Measurements from ENCODE around the gene HS3ST5.
"Not testable (repeated sequence)": the region's sequence is repeated elsewhere in the genome, so short reads cannot be mapped to it uniquely, and the experiment has no call there.

HS3ST5 gene

GRCh38 chr6:114181664-114182063 is 161.2 kb downstream of the HS3ST5 start:
- DNase-seq = no peak

- no peak for DNase-seq
These were observed 163.4 kb downstream of the HS3ST5 start for GRCh38 chr6:114179411-114179810.

DNA sequence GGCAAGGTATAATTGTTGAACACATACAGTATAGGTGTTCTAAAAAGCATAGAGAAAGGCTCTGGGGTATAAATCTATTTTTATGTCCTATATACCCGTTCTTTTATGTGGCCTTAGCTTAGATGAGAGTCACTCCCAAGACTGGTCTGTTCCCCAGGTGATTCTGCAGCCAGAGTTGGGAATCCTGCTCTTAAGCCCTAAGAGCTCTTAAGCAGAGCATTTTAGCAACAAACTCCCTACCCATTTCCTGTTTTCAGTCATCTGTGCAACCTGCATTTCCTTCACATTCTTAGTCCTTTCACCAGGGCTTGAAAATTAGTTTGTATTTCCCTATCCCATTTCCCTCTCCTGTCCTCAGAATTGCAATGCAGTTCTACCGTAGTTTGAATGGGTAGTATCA is 166.1 kb downstream of the HS3ST5 start:
- no peak for DNase-seq

DNA sequence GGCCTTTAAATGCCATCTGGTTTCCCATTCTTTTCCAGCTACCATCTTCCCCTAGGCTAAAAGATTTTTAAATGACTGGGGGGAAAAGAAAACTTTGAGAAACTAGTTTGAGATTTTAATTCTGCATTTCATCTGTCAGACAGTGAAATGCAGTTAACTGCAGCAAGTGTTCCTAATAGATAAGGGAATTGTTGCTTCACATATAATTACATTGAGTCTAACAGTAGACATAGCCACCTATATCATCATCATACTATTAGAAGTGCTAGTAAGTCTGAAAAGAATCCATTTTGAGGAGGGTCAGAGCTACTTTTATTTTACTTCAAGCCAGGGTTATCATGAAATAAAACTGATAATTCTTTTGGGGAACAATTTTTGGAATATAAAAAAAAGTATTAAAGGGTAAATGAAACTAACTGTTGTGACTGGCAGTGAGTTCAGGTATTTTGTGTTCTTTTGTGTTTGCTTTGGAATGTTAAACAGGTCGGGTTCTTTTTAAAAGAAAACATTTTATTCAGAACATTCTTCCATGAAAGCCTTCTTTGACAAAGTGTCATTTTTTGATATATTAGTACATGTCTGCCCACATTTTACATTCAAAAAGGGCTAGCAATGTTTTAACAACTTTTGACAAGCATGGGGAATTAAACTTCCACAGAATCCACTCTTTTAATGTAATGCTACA is 170.1 kb downstream of the HS3ST5 start:
- DNase-seq = no peak

GRCh38 chr6:114171473-114171872 is 171.3 kb downstream of the HS3ST5 start:
- DNase-seq = no peak

DNA sequence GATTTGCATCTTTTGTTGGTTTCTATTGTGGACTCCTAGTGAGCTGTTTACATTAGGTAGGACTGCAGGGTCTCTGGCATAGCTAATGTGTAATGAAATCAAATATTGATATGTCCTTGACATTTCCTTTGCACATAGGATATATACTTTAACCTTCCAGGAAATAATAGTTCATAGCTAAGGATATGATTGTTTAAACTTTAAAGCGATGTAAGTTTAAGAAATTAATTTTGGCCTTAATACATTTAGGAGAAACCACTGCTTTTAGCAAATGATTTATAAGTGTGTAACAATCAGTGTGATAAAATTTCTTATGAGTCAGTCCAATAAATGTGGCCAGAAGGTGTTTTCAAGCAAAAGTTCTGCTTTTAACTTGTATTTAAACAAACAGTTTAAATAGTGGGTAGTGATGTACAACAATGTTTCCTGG is 171.8 kb downstream of the HS3ST5 start:
- DNase-seq = no peak

DNA sequence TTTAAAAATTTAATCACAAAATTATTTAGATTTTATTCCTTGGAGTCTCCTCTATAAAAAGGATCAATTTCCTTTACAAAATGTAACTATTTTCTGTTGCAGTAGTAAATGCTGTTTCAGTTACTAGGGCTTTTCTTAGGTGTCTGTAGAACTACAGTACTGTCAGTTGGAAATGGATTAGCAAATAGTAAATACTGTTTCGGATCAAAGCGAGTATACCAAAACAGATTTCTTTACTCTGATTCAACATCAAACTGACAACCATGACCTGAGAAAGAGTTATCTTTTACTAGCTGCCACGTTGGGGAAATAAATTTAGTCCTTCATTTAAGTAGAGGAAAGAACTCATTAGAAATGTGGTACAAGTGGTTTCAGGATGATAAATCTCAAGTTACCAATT is 172.5 kb downstream of the HS3ST5 start:
- DNase-seq = no peak

- no peak for DNase-seq
These were observed 173.1 kb downstream of the HS3ST5 start for GRCh38 chr6:114169763-114170162.

GRCh38 chr6:114167583-114168576 is 174.9 kb downstream of the HS3ST5 start:
- no peak for DNase-seq

DNA sequence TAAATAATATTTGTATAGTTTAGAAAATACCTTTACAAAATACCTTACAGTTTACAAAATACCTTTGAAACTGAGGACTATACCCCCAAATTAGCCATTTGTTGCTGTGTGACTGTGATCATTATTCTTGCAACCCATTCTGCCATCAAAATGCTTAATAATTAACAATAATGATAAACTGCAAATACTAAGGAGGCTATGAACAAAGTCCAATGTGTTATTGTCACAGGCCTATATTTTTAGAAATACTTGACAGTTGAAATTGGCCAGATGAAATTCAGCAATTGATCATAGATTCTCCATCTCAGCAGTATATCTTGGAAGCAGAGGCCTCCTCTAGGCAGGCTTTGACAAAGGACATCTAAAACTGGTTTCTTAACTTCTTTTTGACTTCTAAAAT is 178.6 kb downstream of the HS3ST5 start:
- DNase-seq = no peak

- no peak for DNase-seq
These were observed 180.0 kb downstream of the HS3ST5 start for GRCh38 chr6:114162691-114163347.

GRCh38 chr6:114160881-114161280 is 181.9 kb downstream of the HS3ST5 start:
- DNase-seq = no peak

DNA sequence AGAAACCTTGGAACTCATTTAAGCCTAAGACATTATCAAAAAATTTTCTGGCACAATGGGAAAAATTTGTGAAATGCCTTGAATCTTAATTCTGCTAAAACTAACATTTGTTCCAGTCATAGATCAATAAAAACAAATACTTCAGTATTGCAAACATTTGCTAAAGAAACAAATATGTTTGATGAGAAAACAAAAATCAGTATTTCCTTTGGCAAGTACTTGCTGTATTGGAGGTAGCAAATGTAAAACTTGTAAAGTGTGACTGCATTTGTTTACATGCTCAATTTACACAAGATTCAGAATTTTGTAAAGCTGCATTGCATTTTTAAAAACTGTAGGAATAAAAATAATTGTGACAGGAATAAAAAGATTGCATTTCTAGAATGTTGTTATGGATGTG is 183.1 kb downstream of the HS3ST5 start:
- no peak for DNase-seq

GRCh38 chr6:114158838-114159694 is 183.8 kb downstream of the HS3ST5 start:
- DNase-seq = no peak

GRCh38 chr6:114158411-114158810 is 184.4 kb downstream of the HS3ST5 start:
- DNase-seq = no peak

DNA sequence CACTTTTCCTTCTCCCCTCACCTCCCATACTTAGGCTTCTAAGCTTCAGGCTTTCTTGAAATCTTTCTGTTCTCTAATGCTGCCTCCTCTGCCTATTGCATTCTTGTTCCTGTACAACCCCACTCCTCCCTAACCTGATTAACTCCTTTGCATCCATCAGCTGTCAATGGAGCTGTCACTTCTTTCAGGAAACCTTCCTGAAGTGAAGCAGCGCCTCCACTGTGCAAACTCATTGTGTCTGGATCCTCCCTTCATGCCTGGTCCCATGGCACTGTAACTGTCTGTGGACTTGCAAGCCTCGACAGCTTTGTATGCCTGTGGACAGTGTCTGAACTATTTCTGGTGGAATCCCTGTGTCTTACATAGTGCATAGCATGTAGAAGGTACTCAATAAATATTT is 185.0 kb downstream of the HS3ST5 start:
- DNase-seq = no peak

- DNase-seq = no peak
These were observed 187.1 kb downstream of the HS3ST5 start for GRCh38 chr6:114155763-114156162.

DNA sequence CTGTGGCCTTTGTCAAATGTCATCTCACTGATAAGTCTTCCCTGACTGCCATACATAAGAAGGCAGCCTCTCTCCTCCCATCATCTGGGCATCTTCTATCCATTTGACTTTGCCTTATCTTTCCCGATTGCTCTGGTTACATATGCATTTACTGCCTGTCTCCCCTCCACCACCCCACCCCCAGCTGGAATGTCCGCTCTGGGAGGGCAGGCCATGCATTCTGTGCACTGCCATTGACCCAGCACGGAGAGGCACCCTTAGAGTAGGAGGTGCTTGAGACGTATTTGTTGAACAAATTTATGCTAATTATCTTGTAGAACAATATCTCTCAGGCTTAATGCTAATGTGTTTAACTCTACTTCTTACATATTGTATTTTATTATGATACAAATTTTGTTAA is 188.0 kb downstream of the HS3ST5 start:
- no peak for DNase-seq

DNA sequence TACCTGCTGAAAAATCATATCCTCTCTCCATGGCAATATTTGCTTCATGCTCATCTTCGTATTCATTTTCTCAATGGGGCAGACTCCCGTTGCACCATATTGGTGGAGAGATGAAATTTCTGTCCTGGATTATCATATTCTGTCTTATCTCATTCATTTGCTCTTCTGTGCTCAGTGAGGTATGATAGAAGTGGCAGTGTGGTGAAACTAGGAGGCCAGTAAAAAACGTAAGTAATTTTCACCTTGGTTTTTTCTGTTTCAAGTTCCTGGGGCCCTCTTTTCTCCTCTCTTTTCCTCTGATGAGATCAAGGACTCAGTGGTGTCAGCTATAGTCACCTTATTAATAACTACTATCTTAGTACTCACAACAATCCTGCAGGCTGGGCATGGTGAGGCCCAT is 189.4 kb downstream of the HS3ST5 start:
- DNase-seq = no peak

GRCh38 chr6:114151064-114151690 is 191.6 kb downstream of the HS3ST5 start:
- DNase-seq = no peak

GRCh38 chr6:114149182-114149581 is 193.6 kb downstream of the HS3ST5 start:
- not testable (repeated sequence) for DNase-seq
